NCI-H345 (cell line): ENCODE measurements around the gene IL1RAP.

Source experiments
- DNase-seq: peaks from one replicate; lab custom pipeline; 2025; lab: John Stamatoyannopoulos, UW

The IL1RAP gene

DNA sequence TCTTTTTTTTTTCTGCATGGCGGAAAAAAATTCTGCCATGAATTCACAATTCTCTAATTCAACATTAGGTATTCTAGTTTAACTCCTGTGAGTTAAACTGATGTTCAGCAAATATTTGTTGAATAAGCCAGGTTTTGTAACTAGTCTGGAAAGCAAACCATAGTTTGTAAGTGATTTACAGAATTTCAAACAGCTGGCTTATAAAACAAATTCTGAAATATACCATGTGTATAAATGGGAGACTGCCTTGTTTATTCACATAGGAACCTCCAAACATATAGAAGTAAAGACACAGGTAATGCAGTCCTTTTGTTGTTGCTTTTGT is 101.1 kb downstream of the IL1RAP start:
- no peak for DNase-seq

DNA sequence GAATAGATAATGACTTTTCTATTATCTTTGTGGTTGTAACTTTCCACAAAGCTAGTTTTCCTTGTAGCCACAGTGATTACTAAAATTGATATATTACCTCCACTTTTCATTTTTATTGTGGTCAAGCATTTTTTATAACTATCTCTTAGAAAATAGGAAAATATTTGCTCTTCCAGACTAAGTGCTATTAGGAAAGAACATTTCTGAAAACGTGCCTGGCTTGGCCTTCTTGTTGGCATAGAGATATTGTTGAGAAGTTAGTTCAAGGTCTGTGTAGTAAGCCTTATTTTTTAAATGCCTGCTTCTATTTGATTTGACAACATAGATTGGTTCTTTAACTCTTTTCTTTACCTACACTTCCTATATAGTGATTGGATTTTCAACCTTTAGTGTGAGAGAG is 101.7 kb downstream of the IL1RAP start:
- DNase-seq = no peak

DNA sequence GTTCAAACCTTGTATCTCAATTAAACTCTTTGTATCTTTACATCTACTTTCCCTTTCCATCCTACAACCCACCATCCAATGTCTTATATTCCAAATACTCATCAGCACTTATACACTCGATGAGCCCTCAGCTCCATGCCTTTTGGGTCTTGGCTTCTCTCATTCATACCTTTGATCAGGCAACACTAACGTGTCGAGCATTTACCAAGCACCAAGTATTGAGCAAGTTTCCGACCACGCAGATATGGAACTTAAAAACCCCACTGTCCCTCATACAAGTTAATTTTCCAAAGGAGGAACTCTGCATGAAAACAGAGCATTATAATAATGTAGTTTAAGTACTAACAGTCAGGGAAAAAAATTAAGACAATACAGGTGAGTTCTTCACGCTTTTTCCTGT is 102.8 kb downstream of the IL1RAP start:
- no peak for DNase-seq

- no peak for DNase-seq
Observed at GRCh38 chr3:190617185-190617584, 103.3 kb downstream of the IL1RAP start.

DNA sequence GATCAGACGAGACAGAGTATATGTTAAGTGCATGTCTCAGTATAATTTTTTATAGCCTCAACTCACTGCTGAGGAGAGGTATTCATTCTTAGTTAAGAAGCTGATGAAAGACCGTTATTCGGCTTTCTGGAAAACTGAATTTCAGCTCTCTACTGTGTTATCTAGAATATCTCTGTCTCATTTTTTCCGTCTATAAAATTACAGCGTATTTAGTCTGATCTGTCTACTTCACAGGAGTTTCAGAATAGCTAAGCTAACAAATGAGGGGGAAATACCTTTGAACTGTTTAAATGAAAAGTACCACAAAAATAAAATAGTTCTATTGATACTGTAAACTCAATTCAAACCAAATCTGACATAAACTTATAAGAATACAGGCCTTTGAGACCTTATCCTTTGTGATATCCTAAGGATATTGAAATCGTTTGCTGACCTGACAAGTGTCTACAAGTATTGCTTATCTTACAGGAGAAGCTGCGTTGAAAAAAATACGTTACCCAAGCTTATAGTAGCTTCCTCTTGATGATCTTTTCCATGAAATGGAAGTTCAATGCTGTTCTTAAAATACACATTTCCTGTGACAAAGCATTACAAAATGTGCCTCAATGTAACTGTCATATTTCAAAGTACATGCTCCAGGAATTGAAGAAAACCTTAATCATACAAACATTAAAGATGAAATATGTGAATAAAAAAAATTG is 104.6 kb downstream of the IL1RAP start:
- no peak for DNase-seq

DNA sequence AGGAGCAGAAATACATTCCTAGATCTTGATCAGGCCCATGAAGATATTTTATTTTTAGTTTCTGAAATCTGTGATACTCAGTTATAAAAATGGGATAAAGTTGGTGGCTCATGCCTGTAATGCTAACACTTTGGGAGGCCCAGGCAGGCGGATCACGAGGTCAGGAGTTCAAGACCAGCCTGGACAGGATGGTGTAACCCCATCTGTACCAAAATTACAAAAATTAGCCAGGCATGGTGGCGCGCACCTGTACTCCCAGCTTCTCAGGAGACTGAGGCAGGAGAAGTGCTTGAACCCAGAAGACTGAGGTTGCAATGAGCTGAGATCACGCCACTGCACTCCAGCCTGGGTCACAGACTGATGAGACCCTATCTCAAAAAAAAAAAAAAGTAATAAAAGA is 105.5 kb downstream of the IL1RAP start:
- DNase-seq = no peak

DNA sequence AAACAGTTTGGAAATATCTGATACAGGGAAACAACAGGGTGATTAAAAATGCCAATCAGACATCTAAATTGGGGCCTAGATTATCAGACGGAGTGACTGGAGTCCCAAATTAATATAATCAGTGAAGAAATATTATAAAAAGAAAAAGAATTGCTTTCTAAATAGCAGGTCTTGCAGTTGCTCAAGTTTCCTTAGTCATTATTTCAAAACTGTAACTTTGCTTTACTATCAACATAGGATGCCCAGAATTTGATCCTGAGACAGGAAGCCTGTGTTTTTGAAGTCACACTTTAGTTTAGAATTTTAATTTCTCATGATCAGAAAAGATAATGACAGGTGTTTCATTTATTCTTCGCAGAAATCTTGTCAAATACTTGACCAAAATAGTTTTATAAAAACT is 105.9 kb downstream of the IL1RAP start:
- DNase-seq = no peak

DNA sequence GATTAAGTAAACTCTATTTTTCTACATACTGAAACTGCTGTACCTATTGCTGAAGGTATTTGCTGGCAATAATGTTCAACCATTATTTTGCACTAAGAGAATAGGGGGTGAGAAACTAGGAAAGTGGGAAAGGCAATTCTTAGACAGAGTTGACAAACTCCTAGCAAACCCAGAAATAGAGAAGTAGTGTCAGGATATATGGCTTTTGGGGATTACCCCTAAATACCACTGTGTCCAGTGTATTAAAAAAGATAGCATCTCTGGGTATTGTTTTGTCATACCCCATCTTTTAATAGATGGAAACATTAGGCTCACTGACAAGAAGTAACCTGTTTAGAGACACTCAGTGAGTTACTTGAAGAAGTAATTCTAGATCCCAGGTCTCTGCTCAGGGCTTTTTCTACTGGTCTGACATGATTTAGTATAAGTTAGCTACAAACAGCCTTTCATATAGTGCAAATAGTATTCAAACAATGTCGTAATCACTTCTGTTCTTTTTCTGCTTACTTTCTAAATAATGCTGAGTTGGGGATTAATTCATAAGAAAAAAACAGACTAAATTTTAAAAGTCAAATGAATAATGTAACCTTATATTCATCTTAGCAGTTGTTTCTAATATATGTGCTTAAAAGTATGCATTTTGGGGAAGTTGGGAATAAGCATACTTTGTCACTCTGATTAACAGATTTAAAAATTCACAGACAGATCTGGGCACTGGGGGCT is 107.2 kb downstream of the IL1RAP start:
- no peak for DNase-seq

- no peak for DNase-seq
Observed at GRCh38 chr3:190621927-190622326, 108.0 kb downstream of the IL1RAP start.

- DNase-seq = no peak
Observed at GRCh38 chr3:190624282-190624681, 110.4 kb downstream of the IL1RAP start.

GRCh38 chr3:190626951-190627620 is 113.2 kb downstream of the IL1RAP start:
- no peak for DNase-seq

- DNase-seq = no peak
Observed at GRCh38 chr3:190629088-190629487, 115.2 kb downstream of the IL1RAP start.

DNA sequence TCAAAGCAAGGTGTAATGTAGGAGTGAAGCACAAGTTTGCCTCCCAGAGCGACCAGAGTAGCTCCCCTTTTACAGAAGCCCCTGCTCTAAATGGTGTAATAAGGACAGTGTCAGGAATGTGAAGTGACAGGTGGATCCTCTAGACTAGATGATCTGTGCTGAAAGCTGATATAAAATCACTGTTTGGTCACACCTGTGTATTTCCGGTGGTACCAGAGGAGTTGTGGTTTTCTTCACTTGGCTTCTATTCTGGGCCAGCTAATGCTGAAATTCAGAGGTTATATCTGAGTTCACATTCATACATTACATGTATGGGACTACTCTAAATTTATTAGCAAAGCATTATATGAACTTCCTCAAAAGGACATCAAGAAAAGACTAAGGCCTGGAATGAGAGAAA is 117.4 kb downstream of the IL1RAP start:
- DNase-seq = no peak

GRCh38 chr3:190641564-190641963 is 127.7 kb downstream of the IL1RAP start:
- no peak for DNase-seq

GRCh38 chr3:190642016-190642415 is 128.1 kb downstream of the IL1RAP start:
- no peak for DNase-seq

- no peak for DNase-seq
Observed at GRCh38 chr3:190644035-190644434, 130.2 kb downstream of the IL1RAP start.

DNA sequence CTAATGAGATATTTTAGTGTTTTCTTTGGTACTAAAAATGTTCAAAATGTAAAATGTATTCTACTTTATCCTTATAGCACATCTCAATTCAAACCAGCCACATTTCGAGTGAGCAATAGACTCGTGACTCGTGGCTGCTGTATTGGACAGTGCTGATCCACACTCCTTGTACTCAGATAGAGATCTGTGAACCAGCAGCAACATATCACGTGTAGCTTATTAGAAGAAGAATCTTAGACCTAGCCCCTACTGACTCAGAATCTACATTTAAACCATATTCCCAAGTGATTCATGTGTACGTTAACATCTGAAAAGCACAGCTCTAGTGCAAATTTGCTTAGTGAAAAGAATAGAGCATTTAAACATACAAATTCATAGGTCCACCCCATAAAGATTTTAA is 130.9 kb downstream of the IL1RAP start:
- no peak for DNase-seq

DNA sequence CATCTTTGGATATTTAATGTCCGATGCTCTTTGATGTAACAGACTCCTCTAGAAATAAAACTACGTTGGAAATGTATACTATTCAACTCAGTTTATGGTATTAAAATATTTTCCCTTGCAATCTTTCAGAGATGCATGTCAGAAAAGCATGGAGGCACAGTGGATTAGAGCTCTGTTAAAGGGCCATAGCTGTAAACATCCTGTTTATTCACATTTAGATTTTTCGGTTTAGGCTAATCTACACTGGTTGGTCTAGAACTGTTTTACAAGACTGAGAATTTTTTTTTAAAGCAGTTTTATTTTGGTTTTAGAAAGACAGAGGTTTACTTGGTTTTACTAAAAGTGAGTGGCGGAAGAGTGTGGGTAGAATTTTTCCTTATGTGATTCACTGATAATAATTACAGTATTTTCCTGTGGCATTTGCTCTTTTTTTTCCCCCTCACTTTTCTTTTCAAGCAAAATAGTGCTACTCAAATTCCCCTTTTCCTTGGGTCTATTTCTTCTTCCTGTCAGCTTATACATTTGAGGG is 132.1 kb downstream of the IL1RAP start:
- no peak for DNase-seq

- no peak for DNase-seq
Observed at GRCh38 chr3:190646996-190647395, 133.1 kb downstream of the IL1RAP start.

- DNase-seq = no peak
Observed at GRCh38 chr3:190655933-190656332, 142.0 kb downstream of the IL1RAP start.

DNA sequence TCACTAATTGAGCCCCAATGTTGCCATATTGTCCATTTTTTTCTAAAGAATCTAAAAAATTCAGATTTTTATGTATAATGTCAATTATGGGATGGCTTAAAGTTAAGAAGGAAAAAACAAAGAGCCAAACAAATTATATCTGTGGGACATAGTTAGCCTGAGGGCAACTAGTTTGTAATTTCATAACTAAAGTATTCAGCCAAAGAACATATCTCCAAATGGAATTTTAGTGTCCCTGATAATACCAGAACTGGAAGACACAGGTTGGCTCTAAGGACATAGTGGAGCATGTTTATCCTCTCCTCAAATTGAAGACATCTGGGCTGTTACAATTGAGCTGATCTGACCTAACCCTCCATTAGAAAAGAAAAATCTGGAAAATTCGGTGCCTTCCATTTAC is 144.2 kb downstream of the IL1RAP start:
- DNase-seq = no peak

GRCh38 chr3:190666821-190667220 is 152.9 kb downstream of the IL1RAP start:
- no peak for DNase-seq

DNA sequence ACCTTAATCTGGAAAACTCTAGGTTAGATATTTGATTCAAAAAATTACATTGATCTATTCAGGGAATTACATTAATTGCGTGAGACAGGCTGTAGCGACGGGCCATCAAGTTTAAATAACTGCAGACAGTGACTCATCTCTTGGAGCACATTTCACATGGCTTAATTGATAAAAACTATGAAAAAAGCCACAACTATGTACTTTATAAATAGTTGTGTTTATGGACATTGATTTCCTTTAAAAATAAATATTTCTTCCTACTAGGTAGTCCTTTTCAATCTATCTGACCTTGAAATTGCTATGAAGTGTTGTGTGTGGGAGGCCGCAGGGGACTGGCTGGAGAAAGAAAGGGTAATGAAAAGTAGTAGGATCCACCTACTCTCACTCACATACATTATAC is 157.8 kb downstream of the IL1RAP start:
- no peak for DNase-seq
